Brain microvascular endothelial cell (primary cell): ENCODE measurements around the gene PLA2G4B.

Source experiments
- DNase-seq: peaks from one replicate; pipeline ENCODE4 v3.0.0-alpha.2; 2020
- H3K27ac ChIP-seq: fragments of 250-450 bp; sonication (Bioruptor Pico); 2 replicates; pipeline ENCODE4 v1.5.1; 2020; ENCODE audit warnings: mild to moderate bottlenecking, moderate library complexity
- H3K27me3 ChIP-seq: fragments of 250-450 bp; sonication (Bioruptor Pico); replicated peaks from 2 replicates; pipeline ENCODE4 v1.5.1; 2020; ENCODE audit warnings: mild to moderate bottlenecking
- H3K36me3 ChIP-seq: fragments of 250-450 bp; sonication (Bioruptor Pico); replicated peaks from 2 replicates; pipeline ENCODE4 v1.5.1; 2020; ENCODE audit warnings: mild to moderate bottlenecking
- H3K4me3 ChIP-seq: 2 replicates; pipeline ENCODE4 v1.5.1; 2011; ENCODE audit warnings: low read depth, mild to moderate bottlenecking, control low read depth, low read length, moderate library complexity
- CTCF ChIP-seq: IDR thresholded peaks from 2 replicates; pipeline ENCODE4 v1.5.1; 2011; ENCODE audit warnings: low read depth, mild to moderate bottlenecking, moderate library complexity, low read length, control low read depth, inconsistent platforms; ENCODE audit errors: missing control alignments
- in situ Hi-C: cut with HindIII; loops from 2 replicates; pipeline ENCODE4 v1.10.0; 2017; ENCODE audit warnings: low sequenced_read_pairs, low pct_ligation_motif_present

Gene PLA2G4B

GRCh38 chr15:41855261-41855961 is 16.8 kb downstream of the PLA2G4B start:
- DNase-seq = no peak
- Histone ChIP-seq H3K27me3 (no peaks in the 10 kb centered on the region), H3K4me3 (no peak overlapping the region), H3K27ac (no peak overlapping the region), H3K36me3 (no peaks in the 10 kb centered on the region)
- TF ChIP-seq CTCF = no peak
- in situ Hi-C loops = no loop called here

GRCh38 chr15:41856262-41856661 is 17.6 kb downstream of the PLA2G4B start:
- no peak for TF ChIP-seq CTCF
- no peaks in the 10 kb centered on the region for H3K27me3 ChIP-seq
- no peaks in the 10 kb centered on the region for H3K36me3 ChIP-seq
- H3K4me3 ChIP-seq = no peak overlapping the region
- no peak overlapping the region for H3K27ac ChIP-seq
- in situ Hi-C loops = no loop called here
- no peak for DNase-seq

- no peak for DNase-seq
- H3K27ac ChIP-seq = no peak overlapping the region
- H3K4me3 ChIP-seq = no peak overlapping the region
- in situ Hi-C loops = no loop called here
- H3K36me3 ChIP-seq = no peaks in the 10 kb centered on the region
- no peak for TF ChIP-seq CTCF
- no peaks in the 10 kb centered on the region for H3K27me3 ChIP-seq
Observed at GRCh38 chr15:41856716-41857115, 18.1 kb downstream of the PLA2G4B start.

DNA sequence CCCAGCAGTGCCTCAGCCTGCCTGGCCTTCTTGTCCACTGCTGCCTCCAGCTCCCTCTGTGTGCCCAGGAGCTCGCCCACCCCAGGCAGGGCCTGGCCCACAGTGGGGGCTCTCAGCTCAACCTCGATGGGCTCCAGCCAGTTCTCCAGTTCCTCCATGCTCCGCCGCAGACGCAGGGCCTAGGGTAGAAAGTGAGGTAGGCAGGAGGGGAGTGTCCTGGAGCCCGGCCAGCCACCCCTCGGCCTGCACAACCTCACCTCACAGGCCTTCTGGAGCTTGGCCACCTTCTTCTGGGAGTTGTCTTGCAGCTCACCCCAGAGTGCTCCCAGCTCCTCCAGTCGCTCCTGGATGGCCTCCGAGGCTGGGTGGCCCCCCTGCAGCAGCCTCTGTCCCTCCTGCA is 18.7 kb downstream of the PLA2G4B start:
- H3K27ac ChIP-seq = no peak overlapping the region
- no peak for TF ChIP-seq CTCF
- DNase-seq = no peak
- H3K4me3 ChIP-seq = no peak overlapping the region
- no peaks in the 10 kb centered on the region for H3K36me3 ChIP-seq
- in situ Hi-C loops = no loop called here
- H3K27me3 ChIP-seq = no peaks in the 10 kb centered on the region

DNA sequence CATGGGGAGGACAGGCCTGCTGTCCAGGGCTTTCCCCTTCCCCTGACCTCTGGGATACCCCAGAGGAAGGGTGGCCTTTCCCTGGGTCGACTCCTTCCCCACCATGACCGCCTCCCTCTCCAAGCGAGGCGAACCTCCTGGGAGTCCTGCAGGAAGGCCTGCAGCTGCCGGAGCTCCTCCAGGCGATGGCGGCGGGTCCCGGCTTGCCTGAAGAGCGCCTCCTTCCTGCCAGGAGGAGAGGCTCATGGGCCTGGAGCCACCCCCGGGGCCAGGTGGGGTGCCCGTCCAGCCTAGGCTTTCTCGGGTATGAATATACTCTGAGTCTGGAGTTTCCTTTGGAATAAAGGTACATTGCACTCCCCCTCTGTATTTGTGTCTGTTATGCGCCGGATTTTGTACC is 20.1 kb downstream of the PLA2G4B start:
- in situ Hi-C loops = no loop called here
- no peak overlapping the region for H3K4me3 ChIP-seq
- no peak for DNase-seq

More for the DNA sequence above, 20.1 kb downstream of the PLA2G4B start:
- Histone ChIP-seq H3K27me3 (no peaks in the 10 kb centered on the region), H3K27ac (no peak overlapping the region), H3K36me3 (no peaks in the 10 kb centered on the region)
- no peak for TF ChIP-seq CTCF
